GM12892 (cell line): ENCODE results near the gene BRSK2.

ENCODE experiments used
- POLR2A ChIP-seq: IDR thresholded peaks from 2 replicates; pipeline ENCODE4 v1.6.1; 2011; ENCODE audit warnings: low read depth, low read length, control low read depth
- POLR2AphosphoS5 ChIP-seq: IDR thresholded peaks from 2 replicates; pipeline ENCODE4 v1.6.1; 2011; ENCODE audit warnings: low read depth, low read length, control low read depth
- TAF1 ChIP-seq: IDR thresholded peaks from 2 replicates; pipeline ENCODE4 v1.6.1; 2011; ENCODE audit warnings: low read depth, mild to moderate bottlenecking, control low read depth, low read length, borderline replicate concordance

DNA sequence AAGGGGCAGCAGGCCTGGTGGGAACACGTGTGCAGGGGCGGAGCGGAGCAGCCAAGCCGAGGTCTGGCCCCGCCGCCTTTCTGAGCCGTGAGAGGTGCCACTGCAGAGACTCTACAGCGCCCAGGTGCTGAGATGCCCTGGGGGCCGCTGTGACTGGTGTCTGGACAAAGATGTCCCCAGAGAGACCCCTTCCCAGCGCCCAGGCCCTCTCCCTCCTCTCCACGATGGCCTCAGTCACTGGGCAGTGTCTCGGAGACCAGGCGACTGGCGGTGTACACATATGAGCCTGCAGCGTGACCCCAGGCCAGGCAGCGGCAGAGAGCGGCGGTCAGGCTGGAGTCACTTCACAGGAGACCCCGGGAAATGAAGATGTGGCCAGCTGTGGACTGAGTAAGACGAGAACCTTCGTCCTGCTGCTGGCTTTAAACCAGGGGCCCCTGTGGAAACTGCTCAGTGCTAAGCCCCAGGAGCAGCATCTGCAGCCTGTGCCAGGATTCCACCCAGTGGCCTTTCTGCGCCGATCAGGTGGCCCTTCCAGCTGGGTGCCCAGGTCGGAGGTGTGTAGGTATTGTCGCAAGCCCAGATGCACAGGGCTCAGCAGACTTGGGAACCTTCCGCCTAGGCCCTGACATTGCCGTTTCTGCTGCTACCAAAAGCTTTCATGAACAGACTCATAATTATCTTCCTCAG lies 62.2 kb downstream of the BRSK2 start:
- no peak for TF ChIP-seq POLR2AphosphoS5
- no peak for TF ChIP-seq POLR2A
- no peak for TF ChIP-seq TAF1
